NB4 (cell line): ENCODE measurements around the gene GON4L.
"Not testable (repeated sequence)": the region's sequence is repeated elsewhere in the genome, so short reads cannot be mapped to it uniquely, and the experiment has no call there.

Experiments
- DNase-seq: peaks from one replicate; pipeline ENCODE4 v3.0.0; 2010; ENCODE audit warnings: low read depth
- H3K4me3 ChIP-seq: one replicate; pipeline ENCODE4 v1.5.1; 2011; ENCODE audit warnings: mild to moderate bottlenecking, low read depth, low read length, moderate library complexity
- CTCF ChIP-seq: IDR thresholded peaks from one replicate; pipeline ENCODE4 v1.5.1; 2012; ENCODE audit warnings: low read depth, low read length
- MAX ChIP-seq: IDR thresholded peaks from 2 replicates; pipeline ENCODE4 v1.6.1; 2011; ENCODE audit warnings: low read depth, low read length
- MYC ChIP-seq: IDR thresholded peaks from 2 replicates; pipeline ENCODE4 v1.6.1; 2011; ENCODE audit warnings: low read depth, low read length
- POLR2A ChIP-seq: IDR thresholded peaks from 2 replicates; pipeline ENCODE4 v1.6.1; 2011; ENCODE audit warnings: mild to moderate bottlenecking; ENCODE audit not compliant: insufficient read length; ENCODE audit errors: extremely low read depth

GON4L gene

GRCh38 chr1:155835548-155835947 lies 21.5 kb downstream of the GON4L start:
- H3K4me3 ChIP-seq, result no peak overlapping the region
- TF ChIP-seq MAX, result no peak
- TF ChIP-seq MYC, result no peak
- no peak for TF ChIP-seq CTCF
- no peak for TF ChIP-seq POLR2A

GRCh38 chr1:155834927-155835399 lies 22.1 kb downstream of the GON4L start:
- not testable (repeated sequence) for DNase-seq, H3K4me3 ChIP-seq

More at GRCh38 chr1:155835548-155835947, 21.5 kb downstream of the GON4L start:
- DNase-seq, result no peak

- H3K4me3 ChIP-seq, result no peak overlapping the region
- TF ChIP-seq POLR2A, result no peak
- no peak for TF ChIP-seq CTCF
- no peak for TF ChIP-seq MAX
- no peak for TF ChIP-seq MYC
- DNase-seq, result no peak
These were observed 22.6 kb downstream of the GON4L start for GRCh38 chr1:155834296-155834926.

- H3K4me3 ChIP-seq, result no peak overlapping the region
- DNase-seq, result no peak
- no peak for TF ChIP-seq CTCF
- TF ChIP-seq MYC, result no peak
- no peak for TF ChIP-seq MAX
- no peak for TF ChIP-seq POLR2A
These were observed 23.2 kb downstream of the GON4L start for GRCh38 chr1:155833665-155834295.

DNA sequence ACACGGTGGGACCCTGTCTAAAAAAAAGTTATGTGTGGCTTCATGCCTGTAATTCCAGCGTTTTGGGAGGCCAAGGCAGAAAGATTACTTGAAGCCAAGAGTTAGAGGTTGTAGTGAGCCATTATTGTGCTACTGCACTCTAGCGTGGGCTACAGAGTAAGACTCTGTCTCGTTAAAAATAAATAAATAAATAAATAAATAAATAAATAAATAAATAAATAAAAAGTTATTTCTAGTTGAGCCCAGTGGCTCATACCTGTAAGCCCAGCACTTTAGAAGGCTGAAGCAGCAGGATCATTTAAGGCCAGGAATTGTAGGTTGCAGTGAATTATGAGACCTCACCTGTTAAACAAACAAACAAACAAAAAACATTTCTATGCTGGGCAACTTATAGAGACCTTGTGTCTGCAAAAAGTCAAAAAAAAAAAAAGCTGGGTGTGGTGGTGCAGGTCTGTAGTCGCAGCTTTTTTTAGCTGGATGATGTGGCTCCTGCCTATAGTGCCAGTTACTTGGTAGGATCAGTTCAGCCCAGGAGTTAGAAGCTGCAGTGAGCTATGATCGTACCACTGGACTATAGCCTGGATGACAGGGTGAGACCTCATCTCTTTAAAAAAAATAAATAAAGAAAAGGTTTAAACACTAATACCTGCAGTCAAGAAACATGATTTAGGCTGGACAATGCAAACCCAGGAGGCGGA lies 25.6 kb downstream of the GON4L start:
- DNase-seq, result no peak
- TF ChIP-seq POLR2A (no peak), MAX (no peak), MYC (no peak), CTCF (no peak)
- H3K4me3 ChIP-seq, result no peak overlapping the region

DNA sequence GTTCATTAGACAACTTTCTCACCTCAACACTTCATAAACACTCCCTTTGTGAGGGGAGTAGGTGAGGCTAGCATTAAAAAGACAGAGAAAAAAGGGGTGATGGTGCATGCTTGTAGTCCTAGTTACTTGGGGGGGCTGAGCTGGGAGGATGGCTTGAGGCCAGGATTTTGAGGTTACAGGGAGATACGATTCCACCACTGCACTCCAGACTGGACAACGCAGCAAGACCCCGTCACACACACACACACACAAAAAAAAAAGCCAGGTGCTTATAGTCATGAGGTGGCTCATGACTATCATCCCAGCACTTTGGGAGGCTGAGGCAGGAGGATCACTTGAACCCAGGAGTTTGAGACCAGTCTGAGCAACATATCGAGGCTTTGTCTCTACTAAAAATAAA lies 29.6 kb downstream of the GON4L start:
- no peak for DNase-seq
- no peak for TF ChIP-seq CTCF
- TF ChIP-seq MAX, result no peak
- TF ChIP-seq MYC, result no peak
- no peak for TF ChIP-seq POLR2A
- H3K4me3 ChIP-seq, result no peak overlapping the region
